Motor neuron (in vitro differentiated cells): Measurements from ENCODE around the gene SLC47A1. TPM values are rescaled to one million over a fixed set of nuclear protein-coding genes. Genes with fewer than 3 reads are reported as not detected.
A peak's percentile ranks its signal among the peaks of the same experiment; 100 is the strongest.
"Not testable (repeated sequence)": the region's sequence is repeated elsewhere in the genome, so short reads cannot be mapped to it uniquely, and the experiment has no call there.

ENCODE experiments used
- ATAC-seq, 8 experiments: fragments of 200-7000 bp; cut with Tn5 transposase; replicated peaks in 6 of 8; 2 replicates each; pipeline ENCODE4 v1.8.0; 2021; ENCODE audit warnings: mild to moderate bottlenecking in 8 of 8, moderate library complexity in 8 of 8
- H3K27ac ChIP-seq, 2 donors: fragments of 250-450 bp; sonication (Bioruptor Pico); 2 replicates each; pipeline ENCODE4 v1.9.0; 2021; ENCODE audit warnings: antibody characterized with exemption in 2 of 2, mild to moderate bottlenecking in 2 of 2, moderate library complexity in 1 of 2
- H3K4me1 ChIP-seq, 2 donors: fragments of 250-450 bp; sonication (Bioruptor Pico); replicated peaks in 1 of 2; 2 replicates each; pipeline ENCODE4 v1.6.1; 2021; ENCODE audit warnings: antibody characterized with exemption in 2 of 2, mild to moderate bottlenecking in 2 of 2, moderate library complexity in 1 of 2
- H3K4me3 ChIP-seq, 5 donors: fragments of 250-450 bp; sonication (Bioruptor Pico); 2 replicates each; pipeline ENCODE4 v1.9.0; 2021; ENCODE audit warnings: antibody characterized with exemption in 5 of 5, mild to moderate bottlenecking in 5 of 5, moderate library complexity in 4 of 5
- WGBS, 10 experiments: fragments of 450-650 bp; shearing (Covaris generic); methylation state at CpG; one replicate each; pipeline ENCODE4 v1.0.0; 2022; 5-methylcytosine and 5-hydroxymethylcytosine counted together
- in situ Hi-C, 9 experiments: fragments of 400-800 bp; cut with MboI; loops; one replicate each; pipeline ENCODE4 v1.15.0; 2021; ENCODE audit warnings: low sequenced_read_pairs in 9 of 9, low pct_unique_long_range_greater_than_20kb in 2 of 9; ENCODE audit not compliant: unreplicated experiment in 9 of 9
- total RNA-seq, 8 experiments: library from RNA; unstranded; fragments of 300-600 nt; gene quantifications; 2 replicates each; pipeline versions ENCODE4 v1.2.3 to v1.2.4, GENCODE V29; 2022

SLC47A1 gene
- 10 to 100 TPM in 1 of 8 experiments, 1 to 10 TPM in 2, under 1 TPM in 4, not detected in 1; 0.17 to 10.8 (median 0.81) TPM for total RNA-seq

- H3K27ac ChIP-seq: no peak within 1 kb of the TSS
- peak; percentile 63 to 98 (median 76) for ATAC-seq
- in situ Hi-C loops: no loop called here
- peaks cover 0 to 5% of the 10 kb centered on the region in 2 donors for H3K4me1 ChIP-seq
- H3K4me3 ChIP-seq: peak within 1 kb of the TSS; percentile 20 to 34 (median 30)
- WGBS, 10 experiments: 1 to 20% (median 4%) methylated on average over 1 to 28 of the region's 87 CpGs; no CpG with 5 or more reads in 4 of the 10 experiments
Observed at GRCh38 chr17:19533718-19534561, at the start of gene SLC47A1. SLC47A1 (plus strand) TSS chr17:19533854; CDS start chr17:19533940, 86 bp downstream.

GRCh38 chr17:19485800-19486340 lies 47.8 kb upstream of the SLC47A1 start:
- H3K27ac ChIP-seq: no peak overlapping the region
- WGBS, 10 experiments: 33 to 100% (median 74%) methylated on average over 1 to 2 of the region's 3 CpGs; no CpG with 5 or more reads in 6 of the 10 experiments
- no peak for ATAC-seq
- H3K4me3 ChIP-seq: no peak overlapping the region
- in situ Hi-C loops: no loop called here
- H3K4me1 ChIP-seq: no peaks in the 10 kb centered on the region

GRCh38 chr17:19486351-19487023 lies 47.2 kb upstream of the SLC47A1 start:
- ATAC-seq: no peak
- Histone ChIP-seq H3K4me3 (no peak overlapping the region), H3K27ac (no peak overlapping the region), H3K4me1 (no peaks in the 10 kb centered on the region)
- in situ Hi-C loops: no loop called here
- WGBS, 10 experiments: 88 to 100% (median 92%) methylated on average over 2 to 10 of the region's 13 CpGs

- in situ Hi-C loops: no loop called here
- WGBS, 10 experiments: 48 to 100% (median 90%) methylated on average over 1 to 6 of the region's 12 CpGs; no CpG with 5 or more reads in 2 of the 10 experiments
- no peak overlapping the region for H3K4me3 ChIP-seq
- no peak overlapping the region for H3K27ac ChIP-seq
- no peaks in the 10 kb centered on the region for H3K4me1 ChIP-seq
- ATAC-seq: peak in 2 of 8 experiments; percentile 15 to 39
Observed at GRCh38 chr17:19487024-19487600, 46.5 kb upstream of the SLC47A1 start.

GRCh38 chr17:19492141-19492540 lies 41.5 kb upstream of the SLC47A1 start:
- WGBS, 10 experiments: 55 to 93% (median 80%) methylated on average over 2 to 4 of the region's 5 CpGs; no CpG with 5 or more reads in 4 of the 10 experiments
- in situ Hi-C loops: no loop called here
- ATAC-seq: peak in 2 of 8 experiments; percentile 28 to 45
- H3K4me1 ChIP-seq: no peaks in the 10 kb centered on the region
- no peak overlapping the region for H3K4me3 ChIP-seq
- H3K27ac ChIP-seq: no peak overlapping the region

- 61 to 97% (median 90%) methylated on average over 1 to 12 of the region's 40 CpGs; no CpG with 5 or more reads in 1 of the 10 experiments for WGBS, 10 experiments
- no peak for ATAC-seq
Observed at GRCh38 chr17:19494961-19495806, 38.5 kb upstream of the SLC47A1 start.

GRCh38 chr17:19495828-19496528 lies 37.7 kb upstream of the SLC47A1 start:
- WGBS, 10 experiments: 69 to 100% (median 84%) methylated on average over 1 to 5 of the region's 6 CpGs; no CpG with 5 or more reads in 3 of the 10 experiments
- no peak overlapping the region for H3K4me3 ChIP-seq
- no peak for ATAC-seq
- no peaks in the 10 kb centered on the region for H3K4me1 ChIP-seq
- no peak overlapping the region for H3K27ac ChIP-seq
- in situ Hi-C loops: no loop called here

More at GRCh38 chr17:19494961-19495806, 38.5 kb upstream of the SLC47A1 start:
- Histone ChIP-seq H3K4me1 (no peaks in the 10 kb centered on the region), H3K27ac (no peak overlapping the region), H3K4me3 (no peak overlapping the region)
- in situ Hi-C loops: no loop called here

- no peak for ATAC-seq
- in situ Hi-C loops: no loop called here
- Histone ChIP-seq H3K4me3 (no peak overlapping the region), H3K27ac (no peak overlapping the region), H3K4me1 (no peaks in the 10 kb centered on the region)
Observed at GRCh38 chr17:19497624-19498023, 36.0 kb upstream of the SLC47A1 start.

- WGBS, 10 experiments: 17 to 100% (median 100%) methylated on average over 1 to 2 of the region's 2 CpGs; no CpG with 5 or more reads in 5 of the 10 experiments
- H3K4me3 ChIP-seq: no peak overlapping the region
- in situ Hi-C loops: loop anchor here in 3 of 9 experiments (10.0 to 25.0 kb wide), 2 partner anchors 136 to 261 kb away; partner anchors contain the start of gene B9D1 (in 1 of the 3)
- H3K4me1 ChIP-seq: no peaks in the 10 kb centered on the region
- no peak overlapping the region for H3K27ac ChIP-seq
- ATAC-seq: peak in 2 of 8 experiments; percentile 22 to 24
Observed at GRCh38 chr17:19501219-19501618, 32.4 kb upstream of the SLC47A1 start.

- Histone ChIP-seq H3K27ac (no peak overlapping the region), H3K4me3 (no peak overlapping the region), H3K4me1 (no peaks in the 10 kb centered on the region)
- in situ Hi-C loops: loop anchor here in 3 of 9 experiments (10.0 to 25.0 kb wide), 2 partner anchors 138 to 260 kb away; partner anchors contain the start of gene B9D1 (in 1 of the 3)
- ATAC-seq: no peak
- 50 to 89% (median 82%) methylated on average over 2 to 8 of the region's 9 CpGs; no CpG with 5 or more reads in 1 of the 10 experiments for WGBS, 10 experiments
Observed at GRCh38 chr17:19502517-19502916, 31.1 kb upstream of the SLC47A1 start.

GRCh38 chr17:19505561-19505960 lies 28.1 kb upstream of the SLC47A1 start:
- ATAC-seq, H3K27ac ChIP-seq, H3K4me3 ChIP-seq, H3K4me1 ChIP-seq: not testable (repeated sequence)
- in situ Hi-C loops: loop anchor here in 3 of 9 experiments (10.0 to 25.0 kb wide), 2 partner anchors 141 to 257 kb away; partner anchors contain the start of gene B9D1 (in 1 of the 3)
- no CpG with 5 or more reads among the region's 4 CpGs for WGBS, 10 experiments
